ENCODE data around the gene MTCP1. TPM values are rescaled to one million over a fixed set of nuclear protein-coding genes. Genes with fewer than 3 reads are reported as not detected.
A peak's percentile ranks its signal among the peaks of the same experiment; 100 is the strongest.

Gene MTCP1
- total and polyA plus RNA-seq, 2 donors (not counting 1 experiment from before 2014, with no cell fraction given) = 10.6 to 16.0 TPM

DNA sequence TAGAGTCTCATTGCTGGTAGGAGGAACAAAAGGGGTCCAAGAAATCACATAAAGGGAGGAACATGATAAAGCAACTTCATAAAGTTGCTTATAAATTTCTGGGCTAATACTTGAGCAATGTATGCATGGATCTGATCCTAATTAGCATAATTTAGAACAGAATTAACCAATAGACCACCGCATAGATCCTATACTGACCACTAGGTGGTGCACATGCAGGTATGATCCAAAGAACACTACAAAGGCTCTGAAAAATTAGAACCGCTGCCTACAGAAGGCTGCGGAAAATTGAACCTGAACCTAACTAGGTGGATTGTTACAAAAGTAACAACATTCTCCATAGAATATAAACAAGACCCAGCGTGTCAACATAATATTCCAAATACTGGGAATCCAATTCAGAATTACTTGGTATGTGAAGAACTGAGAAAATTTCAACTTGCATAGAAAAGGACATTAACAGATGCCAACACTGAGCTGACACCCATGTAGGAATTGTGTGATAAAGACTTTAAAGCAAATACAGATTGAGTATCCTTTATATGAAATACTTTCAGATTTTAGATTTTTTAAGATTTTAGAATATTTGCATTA lies 23.6 kb upstream of the MTCP1 start:
- Histone ChIP-seq H3K36me3 (ENCODE audit: control insufficient read depth, insufficient read depth, low read length) (no peaks in the 10 kb centered on the region), H3K4me2 (ENCODE audit: extremely low read depth, insufficient read depth, low read length) (no peak overlapping the region), H2AFZ (ENCODE audit: low read length) (no peak overlapping the region), H3K79me2 (ENCODE audit: control insufficient read depth, insufficient read depth, low read length) (no peaks in the 10 kb centered on the region), H3K27ac (ENCODE audit: insufficient read depth, low read length) (no peak overlapping the region), H3K27me3 (ENCODE audit: control insufficient read depth, insufficient read depth, low read length) (no peaks in the 10 kb centered on the region), H3K4me3 (replicated peaks in 1 of 4; ENCODE audit: control extremely low read depth in 1 of 4, insufficient read depth in 1 of 4, low read depth in 3 of 4, low read length in 4 of 4) (no peak overlapping the region), H3K4me1 (ENCODE audit: control insufficient read depth, extremely low read depth, insufficient read depth, low read length) (no peaks in the 10 kb centered on the region), H3K9me3 (ENCODE audit: control insufficient read depth, insufficient read depth, low read depth, low read length) (no peaks in the 10 kb centered on the region), H3K9ac (ENCODE audit: insufficient read depth, low read length) (no peak overlapping the region), H4K20me1 (ENCODE audit: control insufficient read depth, extremely low read depth, insufficient read depth, low read length) (no peaks in the 10 kb centered on the region)
- DNase-seq (ENCODE audit: low read depth in 2 of 2) = peak; percentile 10 to 47
- TF ChIP-seq, protein P1, sequence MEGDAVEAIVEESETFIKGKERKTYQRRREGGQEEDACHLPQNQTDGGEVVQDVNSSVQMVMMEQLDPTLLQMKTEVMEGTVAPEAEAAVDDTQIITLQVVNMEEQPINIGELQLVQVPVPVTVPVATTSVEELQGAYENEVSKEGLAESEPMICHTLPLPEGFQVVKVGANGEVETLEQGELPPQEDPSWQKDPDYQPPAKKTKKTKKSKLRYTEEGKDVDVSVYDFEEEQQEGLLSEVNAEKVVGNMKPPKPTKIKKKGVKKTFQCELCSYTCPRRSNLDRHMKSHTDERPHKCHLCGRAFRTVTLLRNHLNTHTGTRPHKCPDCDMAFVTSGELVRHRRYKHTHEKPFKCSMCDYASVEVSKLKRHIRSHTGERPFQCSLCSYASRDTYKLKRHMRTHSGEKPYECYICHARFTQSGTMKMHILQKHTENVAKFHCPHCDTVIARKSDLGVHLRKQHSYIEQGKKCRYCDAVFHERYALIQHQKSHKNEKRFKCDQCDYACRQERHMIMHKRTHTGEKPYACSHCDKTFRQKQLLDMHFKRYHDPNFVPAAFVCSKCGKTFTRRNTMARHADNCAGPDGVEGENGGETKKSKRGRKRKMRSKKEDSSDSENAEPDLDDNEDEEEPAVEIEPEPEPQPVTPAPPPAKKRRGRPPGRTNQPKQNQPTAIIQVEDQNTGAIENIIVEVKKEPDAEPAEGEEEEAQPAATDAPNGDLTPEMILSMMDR (conservative IDR thresholded peaks at IDR 0.05 in 1 of 2, IDR thresholded peaks at IDR 0.05 in 1 of 2; ENCODE audit: low read depth in 1 of 2, low read length in 2 of 2) = peak; percentile 50 to 57
- TF ChIP-seq EZH2 (IDR thresholded peaks at IDR 0.05; ENCODE audit: low read length, missing control alignments) = no peak

DNA sequence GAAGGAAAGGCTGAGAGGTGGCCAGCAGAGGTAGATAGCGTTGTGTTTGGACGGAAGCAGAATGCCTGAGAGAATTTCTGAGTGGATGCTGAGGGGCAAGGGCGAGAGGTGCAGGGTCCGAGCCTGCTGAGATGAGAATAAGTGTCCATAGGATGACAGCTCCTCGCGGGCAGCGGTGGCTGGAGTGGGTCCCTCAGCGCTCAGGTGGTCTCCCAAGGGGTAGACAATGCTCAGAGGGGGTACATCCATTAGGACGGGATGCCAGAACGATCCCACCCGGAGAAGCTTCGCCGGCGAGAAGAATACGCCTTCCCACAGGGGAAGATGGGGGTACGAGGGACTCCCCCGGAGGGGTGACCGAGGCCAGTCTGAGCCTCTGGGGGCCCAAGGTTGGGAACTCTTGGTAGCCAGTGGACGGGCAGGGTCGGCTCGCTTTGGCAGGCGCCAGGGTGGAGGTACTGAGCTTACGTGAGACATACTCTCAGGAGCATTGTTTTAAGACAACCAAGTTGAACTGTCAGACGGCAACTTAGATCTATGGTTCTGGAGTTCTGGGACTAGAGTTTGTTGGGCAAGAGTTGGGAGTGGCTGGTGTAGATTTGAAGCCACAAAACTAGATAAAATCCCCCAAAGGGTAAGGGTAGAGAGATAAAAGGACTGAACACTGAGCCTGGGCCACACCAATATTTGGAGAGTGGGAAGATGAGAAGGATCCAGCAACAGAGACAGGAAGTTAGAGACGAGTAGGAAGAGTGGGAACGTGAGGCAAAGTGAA lies 16.2 kb upstream of the MTCP1 start:
- no peak for TF ChIP-seq EZH2 (IDR thresholded peaks at IDR 0.05; ENCODE audit: low read length, missing control alignments)
- TF ChIP-seq, protein P1 (conservative IDR thresholded peaks at IDR 0.05 in 1 of 2, IDR thresholded peaks at IDR 0.05 in 1 of 2; ENCODE audit: low read depth in 1 of 2, low read length in 2 of 2) = no peak
- no peaks in the 10 kb centered on the region for H4K20me1 ChIP-seq (ENCODE audit: control insufficient read depth, extremely low read depth, insufficient read depth, low read length)
- no peak for DNase-seq (ENCODE audit: low read depth in 2 of 2)
- no peak overlapping the region for H3K9ac ChIP-seq (ENCODE audit: insufficient read depth, low read length)
- no peaks in the 10 kb centered on the region for H3K4me1 ChIP-seq (ENCODE audit: control insufficient read depth, extremely low read depth, insufficient read depth, low read length)
- H3K4me2 ChIP-seq (ENCODE audit: extremely low read depth, insufficient read depth, low read length) = no peak overlapping the region
- no peaks in the 10 kb centered on the region for H3K9me3 ChIP-seq (ENCODE audit: control insufficient read depth, insufficient read depth, low read depth, low read length)
- H3K27me3 ChIP-seq (ENCODE audit: control insufficient read depth, insufficient read depth, low read length) = no peaks in the 10 kb centered on the region
- no peaks in the 10 kb centered on the region for H3K36me3 ChIP-seq (ENCODE audit: control insufficient read depth, insufficient read depth, low read length)
- no peaks in the 10 kb centered on the region for H3K79me2 ChIP-seq (ENCODE audit: control insufficient read depth, insufficient read depth, low read length)
- no peak overlapping the region for H2AFZ ChIP-seq (ENCODE audit: low read length)
- no peak overlapping the region for H3K27ac ChIP-seq (ENCODE audit: insufficient read depth, low read length)
- no peak overlapping the region for H3K4me3 ChIP-seq (replicated peaks in 1 of 4; ENCODE audit: control extremely low read depth in 1 of 4, insufficient read depth in 1 of 4, low read depth in 3 of 4, low read length in 4 of 4)

DNA sequence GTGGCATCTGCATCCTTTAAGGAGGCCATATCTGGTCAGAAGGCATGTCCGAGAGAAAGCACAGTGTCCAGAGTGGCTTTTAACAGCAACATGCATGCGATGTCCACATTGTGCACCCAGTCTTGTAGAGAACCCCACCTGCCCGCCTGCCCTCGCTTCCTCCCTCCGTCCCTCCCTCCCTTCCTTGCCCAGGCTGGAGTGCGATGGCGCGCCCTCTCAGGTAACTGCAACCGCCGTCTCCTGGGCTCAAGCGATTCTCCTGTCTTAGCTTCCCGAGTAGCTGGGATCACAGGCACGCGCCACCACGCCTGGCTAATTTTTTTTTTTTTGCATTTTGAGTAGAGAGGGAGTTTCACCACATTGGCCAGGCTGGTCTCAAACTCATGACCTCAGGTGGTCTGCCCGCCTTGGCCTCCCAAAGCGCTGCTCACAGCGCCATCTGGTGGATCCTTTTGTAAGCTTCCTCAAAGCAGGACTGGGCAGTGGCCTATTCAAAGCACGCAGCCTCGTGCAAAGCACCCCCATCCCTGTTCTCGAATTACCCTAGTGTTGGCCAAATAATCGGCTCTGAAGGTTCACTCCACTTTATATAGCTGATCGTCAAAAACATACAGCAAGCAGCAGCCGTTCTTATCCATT lies 15.4 kb upstream of the MTCP1 start:
- no peak for TF ChIP-seq EZH2 (IDR thresholded peaks at IDR 0.05; ENCODE audit: low read length, missing control alignments)
- TF ChIP-seq, protein P1 (conservative IDR thresholded peaks at IDR 0.05 in 1 of 2, IDR thresholded peaks at IDR 0.05 in 1 of 2; ENCODE audit: low read depth in 1 of 2, low read length in 2 of 2) = peak; percentile 22 to 50
- no peak overlapping the region for H2AFZ ChIP-seq (ENCODE audit: low read length)
- H3K4me3 ChIP-seq (replicated peaks in 1 of 4; ENCODE audit: control extremely low read depth in 1 of 4, insufficient read depth in 1 of 4, low read depth in 3 of 4, low read length in 4 of 4) = no peak overlapping the region
- H4K20me1 ChIP-seq (ENCODE audit: control insufficient read depth, extremely low read depth, insufficient read depth, low read length) = no peaks in the 10 kb centered on the region
- H3K27ac ChIP-seq (ENCODE audit: insufficient read depth, low read length) = no peak overlapping the region
- H3K79me2 ChIP-seq (ENCODE audit: control insufficient read depth, insufficient read depth, low read length) = no peaks in the 10 kb centered on the region
- no peaks in the 10 kb centered on the region for H3K4me1 ChIP-seq (ENCODE audit: control insufficient read depth, extremely low read depth, insufficient read depth, low read length)
- no peaks in the 10 kb centered on the region for H3K9me3 ChIP-seq (ENCODE audit: control insufficient read depth, insufficient read depth, low read depth, low read length)
- H3K36me3 ChIP-seq (ENCODE audit: control insufficient read depth, insufficient read depth, low read length) = no peaks in the 10 kb centered on the region
- no peak overlapping the region for H3K9ac ChIP-seq (ENCODE audit: insufficient read depth, low read length)
- no peak overlapping the region for H3K4me2 ChIP-seq (ENCODE audit: extremely low read depth, insufficient read depth, low read length)
- H3K27me3 ChIP-seq (ENCODE audit: control insufficient read depth, insufficient read depth, low read length) = no peaks in the 10 kb centered on the region
- peak in 1 of 2 donors; percentile 39 for DNase-seq (ENCODE audit: low read depth in 2 of 2)
